Measurements from ENCODE around the gene TMEM63A. TPM values are rescaled to one million over a fixed set of nuclear protein-coding genes. Genes with fewer than 3 reads are reported as not detected.

Gene TMEM63A
- polyA plus RNA-seq, 1 donor (not counting 4 experiments of a cell fraction or from before 2014, with no cell fraction given): 16.5 TPM

DNA sequence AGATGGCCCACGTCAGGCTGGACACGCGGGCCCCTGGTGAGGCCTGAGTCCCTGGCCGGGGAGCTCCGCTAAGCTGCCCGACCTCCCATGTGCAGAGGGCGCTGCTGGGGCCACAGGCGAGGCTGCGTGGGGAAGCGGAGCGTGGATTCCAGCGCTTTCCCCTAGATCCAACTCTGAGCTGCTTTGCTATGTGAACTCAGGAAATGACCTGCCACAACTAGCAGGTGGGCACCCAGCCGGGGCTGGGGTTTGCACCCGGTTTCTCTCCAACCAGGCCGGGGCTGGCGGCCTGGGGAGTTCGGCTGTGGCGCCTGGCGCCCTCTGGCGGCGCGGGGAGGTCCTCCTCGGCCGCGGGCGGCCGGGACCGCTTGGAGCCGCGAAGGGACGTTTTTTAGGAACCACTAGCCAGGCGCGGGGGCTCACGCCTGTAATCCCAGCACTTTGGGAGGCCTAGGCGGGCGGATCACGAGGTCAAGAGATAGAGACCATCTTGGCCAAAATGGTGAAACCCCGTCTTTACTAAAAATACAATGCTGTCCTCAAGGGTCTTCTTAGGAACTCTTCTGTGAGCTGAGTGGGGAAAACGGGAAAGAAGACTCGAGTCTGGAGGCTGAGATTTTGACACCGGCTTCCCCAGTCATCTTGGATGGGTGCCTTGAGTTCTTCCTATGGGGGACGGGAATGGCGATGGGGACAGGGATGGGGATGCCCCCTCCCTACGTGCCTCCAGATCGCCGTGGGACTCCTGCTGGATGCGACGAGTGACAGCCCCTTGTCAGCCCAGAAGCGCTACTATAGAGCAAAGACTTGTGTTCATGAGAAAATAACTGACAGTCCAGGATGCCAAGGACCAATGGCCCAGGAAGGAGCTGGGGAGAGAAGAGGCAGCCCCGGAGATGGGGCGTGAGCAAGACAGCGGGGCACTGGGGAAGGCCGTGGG, 29.3 kb upstream of the TMEM63A start:
- H3K4me3 ChIP-seq (ENCODE audit: control insufficient read depth in 2 of 3, extremely low read depth in 1 of 3, insufficient read depth in 2 of 3, low read depth in 1 of 3, low read length in 3 of 3): no peak overlapping the region
- no peaks in the 10 kb centered on the region for H3K9me3 ChIP-seq (ENCODE audit: control insufficient read depth, low read depth, low read length)
- no peak for TF ChIP-seq EZH2 (IDR thresholded peaks at IDR 0.05; ENCODE audit: low read length)
- TF ChIP-seq, protein P1, sequence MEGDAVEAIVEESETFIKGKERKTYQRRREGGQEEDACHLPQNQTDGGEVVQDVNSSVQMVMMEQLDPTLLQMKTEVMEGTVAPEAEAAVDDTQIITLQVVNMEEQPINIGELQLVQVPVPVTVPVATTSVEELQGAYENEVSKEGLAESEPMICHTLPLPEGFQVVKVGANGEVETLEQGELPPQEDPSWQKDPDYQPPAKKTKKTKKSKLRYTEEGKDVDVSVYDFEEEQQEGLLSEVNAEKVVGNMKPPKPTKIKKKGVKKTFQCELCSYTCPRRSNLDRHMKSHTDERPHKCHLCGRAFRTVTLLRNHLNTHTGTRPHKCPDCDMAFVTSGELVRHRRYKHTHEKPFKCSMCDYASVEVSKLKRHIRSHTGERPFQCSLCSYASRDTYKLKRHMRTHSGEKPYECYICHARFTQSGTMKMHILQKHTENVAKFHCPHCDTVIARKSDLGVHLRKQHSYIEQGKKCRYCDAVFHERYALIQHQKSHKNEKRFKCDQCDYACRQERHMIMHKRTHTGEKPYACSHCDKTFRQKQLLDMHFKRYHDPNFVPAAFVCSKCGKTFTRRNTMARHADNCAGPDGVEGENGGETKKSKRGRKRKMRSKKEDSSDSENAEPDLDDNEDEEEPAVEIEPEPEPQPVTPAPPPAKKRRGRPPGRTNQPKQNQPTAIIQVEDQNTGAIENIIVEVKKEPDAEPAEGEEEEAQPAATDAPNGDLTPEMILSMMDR (optimal IDR thresholded peaks at IDR 0.05 in 1 of 3, IDR thresholded peaks at IDR 0.05 in 1 of 3, conservative IDR thresholded peaks at IDR 0.05 in 1 of 3; ENCODE audit: extremely low read depth in 1 of 3, insufficient read depth in 2 of 3, low read length in 3 of 3): peak in 2 of 3 experiments; percentile 51 to 71
- no peaks in the 10 kb centered on the region for H4K20me1 ChIP-seq (ENCODE audit: control insufficient read depth, extremely low read depth, insufficient read depth, low read length)
- H3K79me2 ChIP-seq (ENCODE audit: control insufficient read depth, insufficient read depth, low read length): no peaks in the 10 kb centered on the region
- no peaks in the 10 kb centered on the region for H3K27me3 ChIP-seq (ENCODE audit: control insufficient read depth, extremely low read depth, insufficient read depth, low read length)
- no peak overlapping the region for H3K27ac ChIP-seq (ENCODE audit: control insufficient read depth, insufficient read depth, low read length)
- peaks cover 23% of the 10 kb centered on the region for H3K4me1 ChIP-seq (ENCODE audit: control insufficient read depth, extremely low read depth, insufficient read depth, low read length)
- FAIRE-seq (no peak), DNase-seq (ENCODE audit: low read depth, low spot score) (no peak)
- peaks cover 0 to 2% of the 10 kb centered on the region in 2 experiments for H3K36me3 ChIP-seq (ENCODE audit: control insufficient read depth in 2 of 2, extremely low read depth in 1 of 2, insufficient read depth in 2 of 2, low read length in 2 of 2)
- dilution Hi-C loops (cut with MboI; ENCODE audit: extremely low pct_ligation_motif_present, low sequenced_read_pairs): no loop called here
- peaks cover 4% of the 10 kb centered on the region for H3K9me1 ChIP-seq (ENCODE audit: control insufficient read depth, extremely low read depth, insufficient read depth, low read length)
- no peak overlapping the region for H2AFZ ChIP-seq (ENCODE audit: control insufficient read depth, low read length)
- no peak overlapping the region for H3K4me2 ChIP-seq (ENCODE audit: control insufficient read depth, extremely low read depth, insufficient read depth, low read depth, low read length)
- H3K9ac ChIP-seq (ENCODE audit: control insufficient read depth, extremely low read depth, insufficient read depth, low read length): no peak overlapping the region

DNA sequence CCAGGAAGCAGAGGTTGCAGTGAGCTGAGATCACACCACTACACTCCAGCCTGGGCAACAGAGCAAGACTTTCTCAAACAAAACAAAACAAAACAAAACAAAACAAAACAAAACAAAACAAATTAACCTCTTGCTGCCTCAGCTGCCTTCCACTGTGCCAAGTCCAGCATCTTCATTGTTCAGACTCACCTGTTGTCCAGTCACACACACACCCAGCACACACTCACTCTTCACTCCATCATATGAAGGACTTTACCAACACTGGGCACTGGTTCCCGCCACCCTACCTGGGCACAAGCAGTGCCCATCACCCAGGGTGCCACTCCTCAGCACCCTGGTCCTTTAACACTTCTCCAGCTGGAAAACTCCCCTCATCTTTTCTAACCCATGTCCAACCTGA, 27.3 kb upstream of the TMEM63A start:
- FAIRE-seq (no peak), DNase-seq (ENCODE audit: low read depth, low spot score) (no peak)
- Histone ChIP-seq H3K4me2 (ENCODE audit: control insufficient read depth, extremely low read depth, insufficient read depth, low read depth, low read length) (no peak overlapping the region), H3K27me3 (ENCODE audit: control insufficient read depth, extremely low read depth, insufficient read depth, low read length) (no peaks in the 10 kb centered on the region), H3K4me3 (ENCODE audit: control insufficient read depth in 2 of 3, extremely low read depth in 1 of 3, insufficient read depth in 2 of 3, low read depth in 1 of 3, low read length in 3 of 3) (no peak overlapping the region), H3K4me1 (ENCODE audit: control insufficient read depth, extremely low read depth, insufficient read depth, low read length) (peaks cover 8% of the 10 kb centered on the region), H3K27ac (ENCODE audit: control insufficient read depth, insufficient read depth, low read length) (no peak overlapping the region), H3K9me3 (ENCODE audit: control insufficient read depth, low read depth, low read length) (no peaks in the 10 kb centered on the region), H2AFZ (ENCODE audit: control insufficient read depth, low read length) (no peak overlapping the region), H3K79me2 (ENCODE audit: control insufficient read depth, insufficient read depth, low read length) (no peaks in the 10 kb centered on the region), H4K20me1 (ENCODE audit: control insufficient read depth, extremely low read depth, insufficient read depth, low read length) (no peaks in the 10 kb centered on the region), H3K36me3 (ENCODE audit: control insufficient read depth in 2 of 2, extremely low read depth in 1 of 2, insufficient read depth in 2 of 2, low read length in 2 of 2) (peaks cover 0 to 2% of the 10 kb centered on the region in 2 experiments), H3K9ac (ENCODE audit: control insufficient read depth, extremely low read depth, insufficient read depth, low read length) (no peak overlapping the region), H3K9me1 (ENCODE audit: control insufficient read depth, extremely low read depth, insufficient read depth, low read length) (no peaks in the 10 kb centered on the region)
- dilution Hi-C loops (cut with MboI; ENCODE audit: extremely low pct_ligation_motif_present, low sequenced_read_pairs): no loop called here
- TF ChIP-seq EZH2 (IDR thresholded peaks at IDR 0.05; ENCODE audit: low read length): no peak
- TF ChIP-seq, protein P1 (optimal IDR thresholded peaks at IDR 0.05 in 1 of 3, IDR thresholded peaks at IDR 0.05 in 1 of 3, conservative IDR thresholded peaks at IDR 0.05 in 1 of 3; ENCODE audit: extremely low read depth in 1 of 3, insufficient read depth in 2 of 3, low read length in 3 of 3): no peak

All from keratinocyte (primary cell).